Fibroblast of skin of left quadriceps (primary cell): ENCODE data around the gene PGK1.
A peak's percentile ranks its signal among the peaks of the same experiment; 100 is the strongest.
"Not testable (repeated sequence)": the region's sequence is repeated elsewhere in the genome, so short reads cannot be mapped to it uniquely, and the experiment has no call there.

Experiments used
- DNase-seq, 2 experiments: peaks; one replicate each; pipeline ENCODE4 v3.0.0-alpha.2; 2013; ENCODE audit warnings: low read depth in 2 of 2

PGK1 gene

DNA sequence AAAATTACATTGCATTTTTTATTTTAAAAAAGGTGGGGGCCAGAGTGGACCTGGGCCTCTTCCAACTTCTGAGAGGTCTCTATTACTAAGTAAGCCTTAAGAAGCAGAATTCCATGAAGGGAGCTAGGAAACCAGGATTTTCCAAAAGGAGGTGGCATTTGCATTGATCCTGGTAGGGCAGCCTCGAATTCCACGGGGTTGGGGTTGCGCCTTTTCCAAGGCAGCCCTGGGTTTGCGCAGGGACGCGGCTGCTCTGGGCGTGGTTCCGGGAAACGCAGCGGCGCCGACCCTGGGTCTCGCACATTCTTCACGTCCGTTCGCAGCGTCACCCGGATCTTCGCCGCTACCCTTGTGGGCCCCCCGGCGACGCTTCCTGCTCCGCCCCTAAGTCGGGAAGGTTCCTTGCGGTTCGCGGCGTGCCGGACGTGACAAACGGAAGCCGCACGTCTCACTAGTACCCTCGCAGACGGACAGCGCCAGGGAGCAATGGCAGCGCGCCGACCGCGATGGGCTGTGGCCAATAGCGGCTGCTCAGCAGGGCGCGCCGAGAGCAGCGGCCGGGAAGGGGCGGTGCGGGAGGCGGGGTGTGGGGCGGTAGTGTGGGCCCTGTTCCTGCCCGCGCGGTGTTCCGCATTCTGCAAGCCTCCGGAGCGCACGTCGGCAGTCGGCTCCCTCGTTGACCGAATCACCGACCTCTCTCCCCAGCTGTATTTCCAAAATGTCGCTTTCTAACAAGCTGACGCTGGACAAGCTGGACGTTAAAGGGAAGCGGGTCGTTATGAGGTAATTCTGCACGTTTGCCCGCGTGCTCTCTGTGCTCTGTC, at the start of gene PGK1:
Gene PGK1 (plus strand): TSS at position 626 of the 824 bp plus-strand sequence. CDS start 93 bp downstream, at position 719.
- DNase-seq: peak; percentile 92 to 95

DNA sequence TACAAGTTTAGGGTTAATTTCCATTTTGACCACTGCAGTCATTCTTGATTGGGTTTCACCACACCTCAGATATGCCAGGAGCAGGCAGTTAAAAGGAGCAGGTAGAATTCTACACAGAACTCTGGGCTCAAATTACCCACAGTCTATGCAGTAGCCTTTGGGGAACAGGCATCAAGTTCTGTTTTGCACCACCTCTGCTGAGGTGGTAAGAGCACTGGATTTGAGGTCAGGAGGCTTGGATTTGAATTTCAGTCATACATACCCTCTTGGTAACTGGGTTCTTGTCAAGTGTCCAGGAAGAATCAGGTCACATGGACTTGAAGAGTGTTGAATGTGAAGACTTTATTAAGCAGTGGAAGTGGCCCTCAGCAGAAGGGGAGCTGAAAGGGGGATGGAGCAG, 40.4 kb upstream of the PGK1 start:
- no peak for DNase-seq

DNA sequence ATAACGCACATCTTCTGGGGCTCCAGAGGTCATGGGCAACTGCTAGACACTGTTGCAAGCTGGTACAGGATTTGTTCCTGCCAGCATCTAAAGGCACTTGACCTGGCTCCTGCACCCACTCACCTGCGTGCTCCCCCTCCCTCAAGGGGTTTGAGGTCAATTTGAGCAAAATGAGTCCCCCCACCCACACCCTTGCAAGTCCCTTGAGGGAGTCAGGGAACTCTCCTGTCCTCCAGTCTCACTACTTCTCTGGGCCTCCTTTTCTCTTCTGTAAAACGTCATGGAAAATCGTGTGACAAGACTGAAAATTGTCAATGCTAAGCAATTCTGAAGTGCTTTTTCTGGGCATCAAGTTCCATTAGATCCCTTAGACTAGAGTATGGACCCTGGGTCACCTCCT, 39.9 kb upstream of the PGK1 start:
- no peak for DNase-seq

DNA sequence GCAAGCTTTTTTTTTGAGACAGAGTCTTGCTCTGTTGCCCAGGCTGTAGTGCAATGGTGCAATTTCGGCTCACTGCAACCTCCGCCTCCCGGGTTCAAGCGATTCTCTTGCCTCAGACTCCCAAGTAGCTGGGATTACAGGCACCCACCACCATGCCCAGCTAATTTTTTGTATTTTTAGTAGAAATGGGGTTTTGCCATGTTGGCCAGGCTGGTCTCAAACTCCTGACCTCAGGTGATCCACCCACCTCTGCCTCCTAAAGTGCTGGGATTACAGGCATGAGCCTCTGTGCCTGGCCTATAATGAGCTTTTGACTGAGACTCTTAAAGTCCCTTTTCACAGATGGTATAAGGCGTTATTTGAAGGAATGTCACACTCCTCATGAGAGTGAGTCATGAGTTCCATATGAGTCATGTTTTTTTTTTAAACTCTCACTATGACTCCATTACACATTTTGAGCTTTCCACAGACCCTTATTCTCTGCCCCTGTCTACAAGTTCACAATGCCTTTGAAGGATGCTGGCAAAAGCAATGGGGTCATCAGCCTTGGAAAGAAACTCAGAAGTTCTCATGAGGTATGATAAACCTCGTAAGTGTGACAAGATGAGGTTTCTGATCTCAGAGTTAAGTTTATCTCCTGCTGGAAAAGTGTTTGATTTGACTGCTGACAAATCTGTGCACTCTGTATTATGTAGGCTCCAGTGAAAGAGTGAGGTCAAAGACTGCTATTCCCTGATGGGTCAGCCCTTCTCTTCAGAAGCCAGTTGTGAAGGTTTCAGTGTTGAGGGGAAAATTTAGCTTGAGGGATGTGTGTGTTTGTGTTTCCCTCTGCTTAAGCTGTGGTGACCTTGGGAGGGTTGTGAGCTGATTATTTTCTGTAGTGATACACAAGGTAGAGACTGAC, 39.1 kb upstream of the PGK1 start:
- peak; percentile 36 to 47 for DNase-seq

- DNase-seq: no peak
These were observed 37.9 kb upstream of the PGK1 start for GRCh38 chrX:78066110-78066509.

GRCh38 chrX:78071331-78071730, 32.7 kb upstream of the PGK1 start:
- no peak for DNase-seq

- DNase-seq: not testable (repeated sequence)
These were observed 30.6 kb upstream of the PGK1 start for GRCh38 chrX:78073147-78074077.

- DNase-seq: no peak
These were observed 30.0 kb upstream of the PGK1 start for GRCh38 chrX:78074088-78074487.

- DNase-seq: no peak
These were observed 28.2 kb upstream of the PGK1 start for GRCh38 chrX:78075787-78076389.

- not testable (repeated sequence) for DNase-seq
These were observed 22.6 kb upstream of the PGK1 start for GRCh38 chrX:78081413-78081812.

GRCh38 chrX:78092296-78092695, 11.8 kb upstream of the PGK1 start:
- DNase-seq: peak in 1 of 2 experiments; percentile 13

DNA sequence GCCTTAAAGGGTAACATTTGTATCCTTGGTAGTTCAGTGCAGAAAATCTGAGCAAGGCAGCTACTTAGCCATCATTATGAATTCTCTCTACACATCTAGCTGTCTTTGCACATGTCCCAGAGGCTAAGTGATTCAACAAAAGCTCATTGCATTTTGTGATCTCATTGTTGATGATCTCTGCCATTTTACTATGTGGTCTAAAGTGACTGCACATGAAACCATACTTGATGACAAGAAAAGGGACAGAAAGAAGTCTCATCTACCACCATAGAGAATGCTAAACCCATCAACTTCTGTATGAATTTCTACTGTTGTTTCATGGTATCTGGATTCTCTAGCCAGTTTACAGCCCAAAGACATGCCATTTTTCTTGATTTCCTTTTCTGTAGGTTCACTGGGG, 5.9 kb upstream of the PGK1 start:
- no peak for DNase-seq

- DNase-seq: no peak
These were observed 2.0 kb upstream of the PGK1 start for GRCh38 chrX:78102091-78102490.

- no peak for DNase-seq
These were observed 936 bp upstream of the PGK1 start for GRCh38 chrX:78103001-78103622.

GRCh38 chrX:78104447-78105176, 564 bp downstream of the PGK1 start:
- DNase-seq: no peak

GRCh38 chrX:78105944-78106650, 2.0 kb downstream of the PGK1 start:
- no peak for DNase-seq

DNA sequence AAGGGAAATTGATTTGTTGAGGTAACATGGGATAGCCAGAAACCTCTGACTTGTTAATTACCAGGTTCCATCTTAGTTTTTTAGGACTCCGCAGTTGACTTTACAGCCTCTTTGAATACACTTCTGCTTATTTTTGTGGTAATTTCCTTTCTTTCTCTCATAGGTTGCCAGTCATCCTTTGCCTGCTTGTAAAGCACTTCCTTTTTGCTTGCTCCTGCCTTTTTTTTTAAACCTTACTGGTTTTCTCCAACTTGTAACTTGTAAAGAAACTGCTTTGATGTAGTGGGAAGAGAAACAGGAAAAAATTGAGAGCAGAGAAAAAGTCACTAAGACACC, 2.6 kb downstream of the PGK1 start:
- no peak for DNase-seq

- no peak for DNase-seq
These were observed 5.4 kb downstream of the PGK1 start for GRCh38 chrX:78109458-78109857.

DNA sequence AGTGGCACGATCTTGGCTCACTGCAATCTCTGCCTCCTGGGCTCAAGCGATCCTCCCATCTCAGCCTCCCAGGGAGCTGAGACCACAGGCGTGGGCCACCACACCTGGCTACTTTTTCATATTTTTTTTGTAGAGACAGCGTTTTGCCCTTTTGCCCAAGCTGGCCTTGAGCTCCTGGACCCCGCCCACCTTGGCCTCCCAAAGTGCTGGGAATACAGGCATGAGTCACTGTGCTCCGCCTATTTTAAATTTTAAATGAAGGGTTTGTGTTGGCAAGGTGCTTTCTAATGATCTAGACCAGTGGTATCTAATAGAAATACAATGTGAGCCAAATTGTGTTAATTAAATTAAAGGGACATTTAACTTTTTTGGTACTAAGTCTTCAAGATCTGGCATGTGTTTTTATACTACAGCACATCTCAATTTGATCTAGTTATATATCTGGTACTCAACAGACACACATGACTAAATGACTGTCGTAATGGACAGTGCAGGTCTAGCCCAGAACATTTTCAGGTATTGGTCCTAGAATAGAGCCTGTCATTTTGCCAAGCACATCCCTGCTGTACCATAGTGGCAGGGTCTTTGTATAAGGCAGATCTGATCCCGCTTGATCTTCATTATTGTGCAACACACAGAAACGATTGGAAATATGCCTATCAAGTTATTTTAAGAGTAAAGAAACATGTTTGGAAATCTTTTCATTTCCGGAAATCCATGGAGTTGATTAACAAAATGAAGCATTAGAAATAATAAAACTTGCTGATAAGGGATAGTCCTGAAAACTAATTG, 7.3 kb downstream of the PGK1 start:
- DNase-seq: no peak
